ENCODE data around the gene ZSWIM8.

ZSWIM8 gene

GRCh38 chr10:73800560-73801252, 15.3 kb downstream of the ZSWIM8 start:
- TF ChIP-seq GATA3 (IDR thresholded peaks at IDR 0.05; ENCODE audit: low read depth, low read length) (no peak), GATA2 (IDR thresholded peaks at IDR 0.05; ENCODE audit: low read depth, low read length) (no peak)

- TF ChIP-seq GATA2 (IDR thresholded peaks at IDR 0.05; ENCODE audit: low read depth, low read length) (no peak), GATA3 (IDR thresholded peaks at IDR 0.05; ENCODE audit: low read depth, low read length) (no peak)
Observed at GRCh38 chr10:73801253-73801590, 15.8 kb downstream of the ZSWIM8 start.

DNA sequence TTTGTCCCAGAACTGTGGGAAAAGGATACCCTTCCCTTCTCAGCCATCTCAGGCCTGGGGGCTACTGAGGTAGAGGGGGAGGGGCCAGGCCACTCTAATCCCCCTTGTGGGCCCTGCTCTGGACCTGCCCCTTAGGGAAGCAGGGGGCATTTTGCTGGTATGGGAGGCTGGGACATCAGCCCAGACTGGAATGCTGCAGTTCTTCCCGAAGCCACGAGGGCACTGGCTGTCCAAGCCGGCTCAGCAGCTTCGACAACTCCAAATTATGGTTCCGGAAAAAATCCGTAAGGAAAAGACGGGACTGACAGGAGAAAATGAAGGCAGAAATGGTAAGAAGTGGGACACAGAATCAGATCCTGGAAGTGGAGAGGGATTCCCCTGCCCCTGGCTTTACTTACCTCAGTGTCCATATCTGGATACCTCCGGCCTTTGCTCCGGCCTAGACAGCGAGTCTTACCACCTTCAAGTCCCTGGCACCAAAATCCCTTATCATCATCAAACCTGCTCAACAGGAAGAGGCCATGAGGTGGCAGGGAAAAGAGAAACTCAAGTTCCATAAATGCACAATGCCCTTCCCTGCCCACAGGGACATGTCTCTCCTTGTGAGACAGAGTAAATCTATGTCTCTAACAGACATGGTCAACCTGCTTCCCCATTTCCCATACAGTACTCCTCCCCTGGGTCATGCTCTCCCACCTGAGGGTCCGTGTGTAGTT, 17.0 kb downstream of the ZSWIM8 start:
- no peak for TF ChIP-seq GATA2 (IDR thresholded peaks at IDR 0.05; ENCODE audit: low read depth, low read length)
- no peak for TF ChIP-seq GATA3 (IDR thresholded peaks at IDR 0.05; ENCODE audit: low read depth, low read length)

DNA sequence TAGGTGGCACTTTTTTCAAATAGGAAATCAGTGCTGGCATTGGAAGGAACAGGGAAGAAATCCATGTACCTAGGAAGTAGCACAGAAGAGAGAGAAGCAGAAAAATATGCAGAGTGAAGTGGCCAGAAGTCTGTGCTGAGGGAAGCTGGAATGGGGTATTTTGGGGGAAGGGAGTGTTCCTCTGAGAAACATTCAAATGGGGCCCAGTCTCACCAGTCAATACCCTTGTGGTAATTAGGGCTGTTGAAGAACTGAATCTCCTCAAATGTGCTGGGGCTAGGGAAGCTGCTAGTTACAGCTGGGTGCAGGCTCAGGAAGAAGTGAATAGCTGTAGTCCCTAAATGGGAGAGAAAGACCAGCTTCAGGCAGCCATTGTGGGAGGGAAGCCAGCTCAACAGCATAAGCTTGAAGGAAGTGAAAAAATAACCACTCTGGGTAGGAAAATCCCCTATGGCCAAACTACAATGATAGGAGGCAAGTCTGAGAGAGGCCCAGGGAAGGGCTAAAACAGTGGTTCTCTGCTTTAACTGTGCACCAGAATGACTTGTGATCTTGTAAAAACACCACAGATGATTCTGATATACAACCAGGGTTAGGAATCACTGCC, 18.4 kb downstream of the ZSWIM8 start:
- TF ChIP-seq GATA3 (IDR thresholded peaks at IDR 0.05; ENCODE audit: low read depth, low read length) (no peak), GATA2 (IDR thresholded peaks at IDR 0.05; ENCODE audit: low read depth, low read length) (no peak)

DNA sequence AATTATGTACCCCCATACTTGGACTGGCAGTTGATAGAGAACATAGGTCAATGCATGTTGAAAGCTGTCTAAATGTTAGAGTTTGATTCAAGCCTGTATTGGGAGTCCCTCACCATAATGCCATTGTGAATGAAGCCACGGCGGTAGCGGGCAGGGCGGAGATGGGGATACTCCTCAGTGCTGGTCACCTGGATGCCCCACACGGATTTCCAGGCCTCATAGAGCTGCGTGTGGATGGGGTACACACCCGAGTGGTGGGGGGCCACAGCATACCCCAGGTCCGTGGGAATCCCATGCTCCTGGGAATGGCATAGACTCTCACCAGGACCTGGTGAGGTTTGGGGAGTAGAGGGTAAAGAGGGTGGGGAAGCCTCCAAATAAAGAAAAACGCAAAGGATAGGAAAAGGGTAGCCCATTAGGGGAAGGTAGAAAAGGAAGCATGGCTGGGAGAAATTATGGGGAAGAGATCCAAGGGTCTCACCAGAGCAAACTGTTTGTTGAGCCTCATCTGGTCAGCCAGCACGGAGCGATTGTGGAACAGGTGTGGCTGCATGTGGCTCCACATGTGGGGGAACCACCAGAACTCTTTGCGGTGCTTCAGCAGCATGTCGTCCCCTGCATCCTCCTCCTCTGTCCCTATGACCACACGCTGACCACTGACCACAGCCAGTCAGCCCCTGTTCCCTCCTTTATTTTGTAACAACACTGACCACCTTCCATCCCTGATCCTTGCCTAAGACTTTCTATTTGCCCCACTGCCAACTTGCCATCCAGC, 21.0 kb downstream of the ZSWIM8 start:
- no peak for TF ChIP-seq GATA3 (IDR thresholded peaks at IDR 0.05; ENCODE audit: low read depth, low read length)
- TF ChIP-seq GATA2 (IDR thresholded peaks at IDR 0.05; ENCODE audit: low read depth, low read length) = no peak

GRCh38 chr10:73807471-73807870, 22.1 kb downstream of the ZSWIM8 start:
- TF ChIP-seq GATA2 (IDR thresholded peaks at IDR 0.05; ENCODE audit: low read depth, low read length) = no peak
- no peak for TF ChIP-seq GATA3 (IDR thresholded peaks at IDR 0.05; ENCODE audit: low read depth, low read length)

DNA sequence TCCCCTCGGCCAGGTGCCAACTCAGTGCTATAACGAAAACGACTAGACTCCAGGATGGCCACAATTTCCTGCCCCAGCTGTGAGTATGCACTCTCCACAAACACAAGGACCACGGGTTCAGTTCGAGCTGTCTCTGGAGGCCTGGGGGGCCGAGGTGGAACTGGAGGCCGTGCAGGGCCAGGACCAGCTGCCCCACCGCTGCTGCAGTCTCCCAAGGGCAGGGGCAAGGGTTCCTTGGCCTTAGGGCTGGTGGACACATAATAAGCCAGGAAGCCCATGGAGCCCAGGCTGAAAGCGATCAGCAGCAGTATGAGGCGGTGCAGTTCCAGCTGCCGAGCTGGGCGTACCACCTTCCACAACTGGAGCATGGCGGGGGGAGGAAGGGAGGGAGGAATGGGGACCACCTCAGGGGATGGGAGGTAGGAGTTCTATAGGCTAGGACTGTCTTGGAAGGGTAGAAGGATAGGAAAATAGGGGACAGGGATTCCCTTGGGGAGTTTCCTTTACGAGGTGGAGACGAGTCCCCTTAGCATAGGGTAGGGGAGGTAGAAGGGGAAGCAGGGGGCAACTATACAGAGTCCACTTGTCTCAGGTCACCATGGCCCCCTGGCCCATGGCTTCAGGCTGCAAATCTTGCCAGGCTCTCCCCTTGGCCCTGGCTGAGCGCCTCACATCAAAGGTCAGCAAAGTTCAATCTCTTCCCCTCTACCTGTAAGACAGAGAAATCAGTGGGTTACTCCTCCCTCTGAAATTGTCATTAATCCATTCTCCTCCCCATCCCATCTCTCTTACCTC, 22.8 kb downstream of the ZSWIM8 start:
- no peak for TF ChIP-seq GATA2 (IDR thresholded peaks at IDR 0.05; ENCODE audit: low read depth, low read length)
- TF ChIP-seq GATA3 (IDR thresholded peaks at IDR 0.05; ENCODE audit: low read depth, low read length) = no peak

DNA sequence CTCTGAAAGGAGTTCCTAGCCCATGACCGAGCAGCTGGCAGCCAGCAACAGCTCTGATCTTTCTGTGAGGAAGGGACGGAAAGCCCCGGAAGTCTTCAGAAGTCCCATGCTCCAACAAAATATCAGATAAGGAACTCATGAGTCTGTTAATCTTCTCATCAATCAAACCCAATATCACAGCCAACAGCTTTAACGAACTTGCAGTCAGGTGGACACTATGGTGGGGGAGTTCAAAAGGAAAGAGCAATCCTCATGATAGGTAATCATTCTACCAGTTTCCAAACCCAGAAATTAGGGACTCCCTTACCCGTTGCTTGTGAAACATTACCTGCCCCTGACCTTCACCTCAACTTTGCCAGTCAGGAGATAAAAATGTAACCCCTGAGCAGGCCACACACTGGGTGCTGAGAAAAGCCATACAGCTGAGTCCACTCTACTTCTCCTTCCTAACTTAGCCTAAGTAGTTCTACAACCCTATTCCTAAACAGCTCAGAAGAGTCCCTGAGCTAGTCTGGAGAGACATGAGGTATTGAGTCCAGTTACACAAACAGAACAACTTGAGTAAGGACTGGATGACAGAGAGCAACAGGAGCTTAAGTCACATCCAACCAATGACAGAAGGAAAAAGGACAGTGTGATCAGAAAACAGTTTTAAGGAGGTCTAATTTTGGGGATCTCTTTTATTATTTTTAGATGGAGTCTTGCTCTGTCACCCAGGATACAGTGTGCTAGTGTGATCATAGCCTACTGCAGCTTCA, 23.8 kb downstream of the ZSWIM8 start:
- TF ChIP-seq GATA2 (IDR thresholded peaks at IDR 0.05; ENCODE audit: low read depth, low read length) (no peak), GATA3 (IDR thresholded peaks at IDR 0.05; ENCODE audit: low read depth, low read length) (no peak)

DNA sequence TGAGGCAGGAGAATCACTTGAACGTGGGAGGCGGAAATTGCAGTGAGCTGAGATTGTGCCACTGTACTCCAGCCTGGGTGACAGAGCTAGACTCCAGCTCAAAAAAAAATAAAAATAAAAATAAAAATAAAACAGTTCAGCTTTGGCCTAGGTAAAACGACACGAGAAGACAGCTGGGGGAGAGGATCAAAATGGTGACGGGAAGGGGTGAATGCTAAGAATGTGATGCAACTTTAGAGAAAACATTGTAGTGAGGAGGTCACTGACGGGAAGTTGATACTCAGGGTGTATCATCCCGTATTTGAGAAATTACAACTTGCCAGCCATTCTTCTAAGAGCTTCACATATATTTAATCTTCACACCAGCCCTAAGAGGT, 24.9 kb downstream of the ZSWIM8 start:
- TF ChIP-seq GATA2 (IDR thresholded peaks at IDR 0.05; ENCODE audit: low read depth, low read length) (no peak), GATA3 (IDR thresholded peaks at IDR 0.05; ENCODE audit: low read depth, low read length) (no peak)

GRCh38 chr10:73810735-73811465, 25.5 kb downstream of the ZSWIM8 start:
- no peak for TF ChIP-seq GATA2 (IDR thresholded peaks at IDR 0.05; ENCODE audit: low read depth, low read length)
- TF ChIP-seq GATA3 (IDR thresholded peaks at IDR 0.05; ENCODE audit: low read depth, low read length) = no peak

- no peak for TF ChIP-seq GATA3 (IDR thresholded peaks at IDR 0.05; ENCODE audit: low read depth, low read length)
- no peak for TF ChIP-seq GATA2 (IDR thresholded peaks at IDR 0.05; ENCODE audit: low read depth, low read length)
Observed at GRCh38 chr10:73812657-73813056, 27.3 kb downstream of the ZSWIM8 start.

DNA sequence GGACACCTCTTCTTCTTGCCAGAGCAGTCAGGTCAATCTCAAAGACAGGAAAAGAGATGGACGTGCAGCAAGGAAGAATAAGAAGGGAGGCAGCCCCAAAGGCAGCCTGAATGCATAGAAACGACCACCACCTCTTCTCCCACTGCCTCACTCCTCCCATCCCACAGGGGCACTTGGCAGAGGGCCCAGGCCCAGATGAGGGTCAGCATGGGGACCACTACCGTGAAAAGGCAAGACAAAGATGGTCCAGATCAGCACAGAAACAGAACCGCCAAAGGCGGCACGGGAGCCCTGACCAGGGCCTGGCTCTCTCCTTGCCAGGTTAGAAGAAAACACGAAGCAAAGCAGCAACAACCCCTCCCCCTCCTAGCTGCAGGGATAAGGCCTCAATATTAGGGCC, 27.9 kb downstream of the ZSWIM8 start:
- no peak for TF ChIP-seq GATA3 (IDR thresholded peaks at IDR 0.05; ENCODE audit: low read depth, low read length)
- TF ChIP-seq GATA2 (IDR thresholded peaks at IDR 0.05; ENCODE audit: low read depth, low read length) = no peak
